ENCODE data around the gene ZNF652.
"Not testable (repeated sequence)": the region's sequence is repeated elsewhere in the genome, so short reads cannot be mapped to it uniquely, and the experiment has no call there.

The ZNF652 gene

DNA sequence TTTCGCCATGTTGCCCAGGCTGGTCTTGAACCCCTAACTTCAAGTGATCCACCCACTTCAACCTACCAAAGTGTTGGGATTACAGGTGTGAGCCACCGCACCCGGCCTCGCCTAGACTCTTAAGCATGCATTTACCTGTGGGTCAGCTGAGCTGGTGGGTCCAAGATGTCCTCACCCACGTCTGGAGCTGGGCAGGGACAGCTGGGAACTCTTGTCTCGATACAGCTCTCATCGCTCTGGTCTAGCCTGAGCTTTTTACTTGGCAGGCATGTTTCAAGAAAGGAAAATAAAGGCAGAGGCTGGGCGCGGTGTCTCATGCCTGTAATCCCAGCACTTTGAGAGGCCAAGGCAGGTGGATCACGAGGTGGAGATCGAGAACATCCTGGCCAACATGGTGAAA, 74.6 kb downstream of the ZNF652 start:
- no peak overlapping the region for H3K4me3 ChIP-seq (ENCODE audit: low read length)
- DNase-seq (ENCODE audit: low read depth) = no peak
- TF ChIP-seq, protein P1, sequence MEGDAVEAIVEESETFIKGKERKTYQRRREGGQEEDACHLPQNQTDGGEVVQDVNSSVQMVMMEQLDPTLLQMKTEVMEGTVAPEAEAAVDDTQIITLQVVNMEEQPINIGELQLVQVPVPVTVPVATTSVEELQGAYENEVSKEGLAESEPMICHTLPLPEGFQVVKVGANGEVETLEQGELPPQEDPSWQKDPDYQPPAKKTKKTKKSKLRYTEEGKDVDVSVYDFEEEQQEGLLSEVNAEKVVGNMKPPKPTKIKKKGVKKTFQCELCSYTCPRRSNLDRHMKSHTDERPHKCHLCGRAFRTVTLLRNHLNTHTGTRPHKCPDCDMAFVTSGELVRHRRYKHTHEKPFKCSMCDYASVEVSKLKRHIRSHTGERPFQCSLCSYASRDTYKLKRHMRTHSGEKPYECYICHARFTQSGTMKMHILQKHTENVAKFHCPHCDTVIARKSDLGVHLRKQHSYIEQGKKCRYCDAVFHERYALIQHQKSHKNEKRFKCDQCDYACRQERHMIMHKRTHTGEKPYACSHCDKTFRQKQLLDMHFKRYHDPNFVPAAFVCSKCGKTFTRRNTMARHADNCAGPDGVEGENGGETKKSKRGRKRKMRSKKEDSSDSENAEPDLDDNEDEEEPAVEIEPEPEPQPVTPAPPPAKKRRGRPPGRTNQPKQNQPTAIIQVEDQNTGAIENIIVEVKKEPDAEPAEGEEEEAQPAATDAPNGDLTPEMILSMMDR (conservative IDR thresholded peaks at IDR 0.05; ENCODE audit: low read depth, low read length) = no peak

- DNase-seq (ENCODE audit: low read depth); H3K4me3 ChIP-seq (ENCODE audit: low read length): not testable (repeated sequence)
Measured at GRCh38 chr17:49286261-49286973, 75.6 kb downstream of the ZNF652 start.

DNA sequence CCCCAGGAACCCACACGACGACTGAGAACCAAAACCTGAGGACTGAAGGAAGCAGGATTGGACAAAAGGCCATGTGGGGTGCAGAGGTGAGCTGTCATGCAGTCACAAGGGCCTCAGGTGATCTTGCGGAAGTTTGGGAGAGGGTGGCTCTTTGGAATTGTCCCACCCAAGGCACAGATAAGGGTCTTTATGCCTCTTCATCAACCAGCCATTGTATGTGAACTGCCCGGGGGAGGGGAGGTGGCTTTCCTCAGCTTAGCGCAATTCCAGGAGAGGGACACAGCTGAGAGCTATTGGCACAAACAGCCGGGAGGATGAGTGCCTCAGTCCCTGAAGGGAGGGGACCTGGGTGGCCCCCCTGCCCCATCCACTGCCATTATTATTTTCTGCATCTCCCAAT, 76.3 kb downstream of the ZNF652 start:
- TF ChIP-seq, protein P1 (conservative IDR thresholded peaks at IDR 0.05; ENCODE audit: low read depth, low read length) = no peak
- no peak overlapping the region for H3K4me3 ChIP-seq (ENCODE audit: low read length)
- no peak for DNase-seq (ENCODE audit: low read depth)

GRCh38 chr17:49280918-49281317, 81.1 kb downstream of the ZNF652 start:
- TF ChIP-seq, protein P1 (conservative IDR thresholded peaks at IDR 0.05; ENCODE audit: low read depth, low read length) = no peak
- H3K4me3 ChIP-seq (ENCODE audit: low read length) = no peak overlapping the region
- no peak for DNase-seq (ENCODE audit: low read depth)

- DNase-seq (ENCODE audit: low read depth) = no peak
- TF ChIP-seq, protein P1 (conservative IDR thresholded peaks at IDR 0.05; ENCODE audit: low read depth, low read length) = no peak
Measured at GRCh38 chr17:49280061-49280460, 82.0 kb downstream of the ZNF652 start.

GRCh38 chr17:49279263-49280015, 82.6 kb downstream of the ZNF652 start:
- DNase-seq (ENCODE audit: low read depth); H3K4me3 ChIP-seq (ENCODE audit: low read length): not testable (repeated sequence)

More at GRCh38 chr17:49280061-49280460, 82.0 kb downstream of the ZNF652 start:
- no peak overlapping the region for H3K4me3 ChIP-seq (ENCODE audit: low read length)

DNA sequence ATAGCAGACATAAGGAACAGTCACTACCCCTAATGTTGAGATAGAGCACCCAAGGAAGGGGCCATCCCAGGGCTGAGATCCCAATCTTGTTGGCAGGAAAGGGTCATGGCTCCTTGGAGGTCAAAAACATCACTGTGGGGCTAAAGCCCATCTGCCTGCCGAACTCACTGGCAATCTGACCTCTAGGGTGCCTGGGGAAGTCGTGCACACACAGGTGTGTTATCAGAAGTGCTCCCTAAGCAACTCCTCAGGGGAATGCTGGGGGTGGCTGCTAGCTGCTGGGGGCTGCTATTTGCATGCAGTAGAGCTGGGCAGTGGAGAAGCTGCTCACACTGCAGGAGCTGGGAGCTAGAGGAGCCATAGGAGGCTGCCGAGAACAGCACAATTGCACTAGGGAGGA, 84.0 kb downstream of the ZNF652 start:
- H3K4me3 ChIP-seq (ENCODE audit: low read length) = no peak overlapping the region
- DNase-seq (ENCODE audit: low read depth) = no peak
- TF ChIP-seq, protein P1 (conservative IDR thresholded peaks at IDR 0.05; ENCODE audit: low read depth, low read length) = no peak

- TF ChIP-seq, protein P1 (conservative IDR thresholded peaks at IDR 0.05; ENCODE audit: low read depth, low read length) = no peak
- DNase-seq (ENCODE audit: low read depth) = no peak
- no peak overlapping the region for H3K4me3 ChIP-seq (ENCODE audit: low read length)
Measured at GRCh38 chr17:49277638-49278037, 84.4 kb downstream of the ZNF652 start.

DNA sequence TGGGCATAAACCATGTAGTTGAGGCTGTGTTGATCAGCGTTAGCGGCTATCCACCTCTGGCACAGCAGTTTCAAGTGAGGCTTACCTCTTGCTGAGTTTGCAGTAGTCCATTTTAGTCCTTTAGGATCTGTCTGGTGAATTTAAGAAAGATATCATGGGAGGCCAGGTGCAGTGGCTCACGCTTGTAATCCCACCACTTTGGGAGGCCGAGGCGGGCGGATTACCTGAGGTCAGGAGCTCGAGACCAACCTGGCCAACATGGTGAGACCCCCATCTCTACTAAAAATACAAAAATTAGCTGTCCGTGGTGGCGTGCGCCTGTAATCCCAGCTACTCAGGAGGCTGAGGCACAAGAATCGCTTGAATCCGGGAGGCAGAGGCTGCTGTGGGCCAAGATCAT, 86.1 kb downstream of the ZNF652 start:
- DNase-seq (ENCODE audit: low read depth); H3K4me3 ChIP-seq (ENCODE audit: low read length): not testable (repeated sequence)

Measured in retinal pigment epithelial cell (primary cell).